H9 (cell line): Measurements from ENCODE around the gene DIAPH3. TPM values are rescaled to one million over a fixed set of nuclear protein-coding genes. Genes with fewer than 3 reads are reported as not detected.

Experiments used
- DNase-seq: peaks from one replicate; pipeline ENCODE4 v3.0.0-alpha.2; 2017
- H2AFZ ChIP-seq: one replicate; pipeline ENCODE4 v1.6.1; 2013; ENCODE audit warnings: mild to moderate bottlenecking, low read length, control low read depth, moderate library complexity
- H2AK5ac ChIP-seq: 2 replicates; pipeline ENCODE4 v1.6.1; 2013; ENCODE audit warnings: low read length, control low read depth, mixed read lengths; ENCODE audit not compliant: insufficient read length
- H2BK120ac ChIP-seq: one replicate; pipeline ENCODE4 v1.6.1; 2013; ENCODE audit warnings: low read depth, mild to moderate bottlenecking, low read length, control low read depth, inconsistent platforms; ENCODE audit not compliant: poor library complexity, severe bottlenecking
- H2BK12ac ChIP-seq: 2 replicates; pipeline ENCODE4 v1.6.1; 2013; ENCODE audit warnings: low read length, control low read depth, mixed read lengths, low read depth; ENCODE audit not compliant: insufficient read length
- H2BK15ac ChIP-seq: 2 replicates; pipeline ENCODE4 v1.6.1; 2013; ENCODE audit warnings: low read depth, low read length, control low read depth
- H2BK20ac ChIP-seq: one replicate; pipeline ENCODE4 v1.6.1; 2013; ENCODE audit warnings: low read depth, mild to moderate bottlenecking, low read length, control low read depth, inconsistent platforms; ENCODE audit not compliant: poor library complexity, severe bottlenecking
- H2BK5ac ChIP-seq: 2 replicates; pipeline ENCODE4 v1.6.1; 2013; ENCODE audit warnings: low read length, control low read depth, mixed read lengths; ENCODE audit not compliant: insufficient read length
- H3K14ac ChIP-seq: 2 replicates; pipeline ENCODE4 v1.6.1; 2013; ENCODE audit warnings: low read length, control low read depth; ENCODE audit not compliant: insufficient read depth
- H3K18ac ChIP-seq: 2 replicates; pipeline ENCODE4 v1.6.1; 2013; ENCODE audit warnings: low read depth, mild to moderate bottlenecking, mixed read lengths, low read length, control low read depth; ENCODE audit not compliant: insufficient read length
- H3K23ac ChIP-seq: 2 replicates; pipeline ENCODE4 v1.6.1; 2013; ENCODE audit warnings: low read length, control low read depth, mixed read lengths, low read depth; ENCODE audit not compliant: insufficient read length
- H3K23me2 ChIP-seq: 2 replicates; pipeline ENCODE4 v1.6.1; 2013; ENCODE audit warnings: low read depth, mild to moderate bottlenecking, mixed read lengths, low read length, control low read depth; ENCODE audit not compliant: insufficient read length, poor library complexity, severe bottlenecking
- H3K27ac ChIP-seq: 2 replicates; pipeline ENCODE4 v1.5.1; 2013; ENCODE audit warnings: low read length, control low read depth, mixed read lengths, low read depth; ENCODE audit not compliant: insufficient read length
- H3K27me3 ChIP-seq: 2 replicates; pipeline ENCODE4 v1.6.1; 2013; ENCODE audit warnings: low read length, control low read depth, inconsistent platforms; ENCODE audit not compliant: insufficient read depth
- H3K4ac ChIP-seq: 2 replicates; pipeline ENCODE4 v1.6.1; 2013; ENCODE audit warnings: low read depth, mild to moderate bottlenecking, control low read depth, inconsistent platforms, low read length, moderate library complexity
- H3K4me1 ChIP-seq: 2 replicates; pipeline ENCODE4 v1.6.1; 2013; ENCODE audit warnings: low read length, control low read depth, inconsistent platforms; ENCODE audit not compliant: insufficient read depth
- H3K4me2 ChIP-seq: 2 replicates; pipeline ENCODE4 v1.6.1; 2013; ENCODE audit warnings: low read length, control low read depth, mixed read lengths; ENCODE audit not compliant: insufficient read length, insufficient read depth
- H3K56ac ChIP-seq: 2 replicates; pipeline ENCODE4 v1.6.1; 2013; ENCODE audit warnings: low read depth, mild to moderate bottlenecking, mixed read lengths, low read length, control low read depth; ENCODE audit not compliant: insufficient read length
- H3K79me1 ChIP-seq: 2 replicates; pipeline ENCODE4 v1.6.1; 2013; ENCODE audit warnings: low read depth, mild to moderate bottlenecking, moderate library complexity, low read length, control low read depth, inconsistent platforms; ENCODE audit not compliant: insufficient read depth, poor library complexity, severe bottlenecking
- H3K79me2 ChIP-seq: 2 replicates; pipeline ENCODE4 v1.6.1; 2013; ENCODE audit warnings: low read length, control low read depth, inconsistent platforms; ENCODE audit not compliant: insufficient read depth
- H3K9ac ChIP-seq: 2 replicates; pipeline ENCODE4 v1.6.1; 2013; ENCODE audit warnings: low read length, control low read depth, mixed read lengths; ENCODE audit not compliant: insufficient read length; ENCODE audit errors: extremely low read depth
- H3K9me3 ChIP-seq: one replicate; pipeline ENCODE4 v1.6.1; 2013; ENCODE audit warnings: low read depth, low read length, inconsistent platforms; ENCODE audit not compliant: control insufficient read depth
- H3T11ph ChIP-seq: one replicate; pipeline ENCODE4 v1.6.1; 2013; ENCODE audit warnings: mild to moderate bottlenecking, low read length, control low read depth, inconsistent platforms
- H4K20me1 ChIP-seq: one replicate; pipeline ENCODE4 v1.6.1; 2013; ENCODE audit not compliant: control insufficient read depth, insufficient read length, insufficient read depth
- H4K5ac ChIP-seq: 2 replicates; pipeline ENCODE4 v1.6.1; 2013; ENCODE audit warnings: low read depth, mild to moderate bottlenecking, mixed read lengths, low read length, control low read depth; ENCODE audit not compliant: insufficient read length
- H4K8ac ChIP-seq: replicated peaks from 2 replicates; pipeline ENCODE4 v1.6.1; 2013; ENCODE audit warnings: low read length, control low read depth, mixed read lengths, low read depth; ENCODE audit not compliant: insufficient read length
- H4K91ac ChIP-seq: 2 replicates; pipeline ENCODE4 v1.6.1; 2013; ENCODE audit warnings: low read depth, mild to moderate bottlenecking, moderate library complexity, mixed read lengths, low read length, control low read depth; ENCODE audit not compliant: insufficient read length
- H3K27ac Mint-ChIP-seq, 3 experiments: 2 replicates in 2 of 3; 3 replicates in 1 of 3; pipeline ENCODE4 v1.8.0; 2020 to 2021; ENCODE audit warnings: mixed read lengths in 3 of 3, mild to moderate bottlenecking in 1 of 3, moderate library complexity in 1 of 3
- H3K27me3 Mint-ChIP-seq: 2 replicates; pipeline ENCODE4 v1.8.0; 2021; ENCODE audit warnings: low read depth, mild to moderate bottlenecking, moderate library complexity, mixed read lengths
- H3K36me3 Mint-ChIP-seq, 3 experiments: 2 replicates in 2 of 3; 3 replicates in 1 of 3; pipeline ENCODE4 v1.8.0; 2020 to 2021; ENCODE audit warnings: low read depth in 3 of 3, mixed read lengths in 3 of 3; ENCODE audit not compliant: insufficient read depth in 1 of 3
- H3K4me1 Mint-ChIP-seq, 2 experiments: 2 replicates each; pipeline ENCODE4 v1.8.0; 2020; ENCODE audit warnings: mixed read lengths in 2 of 2
- H3K4me3 Mint-ChIP-seq, 2 experiments: 2 replicates in 1 of 2; 3 replicates in 1 of 2; pipeline ENCODE4 v1.8.0; 2020 to 2021; ENCODE audit warnings: mild to moderate bottlenecking in 2 of 2, mixed read lengths in 2 of 2, moderate library complexity in 1 of 2
- H3K9me3 Mint-ChIP-seq, 2 experiments: 2 replicates in 1 of 2; 3 replicates in 1 of 2; pipeline ENCODE4 v1.8.0; 2020; ENCODE audit warnings: mild to moderate bottlenecking in 2 of 2, mixed read lengths in 2 of 2, moderate library complexity in 1 of 2
- CTCF ChIP-seq: fragments of 200-600 bp; sonication (generic); conservative IDR thresholded peaks from 3 replicates; pipeline ENCODE4 v1.8.0; 2021; ENCODE audit warnings: antibody characterized with exemption, mild to moderate bottlenecking
- WGBS: extraction: QIAGEN DNeasy Blood & Tissue Kit; methylation state at CpG from one replicate; pipeline ENCODE4 v1.1.7; 2013; ENCODE audit warnings: missing lambda C conversion rate, low lambda C conversion rate, mixed read lengths; ENCODE audit not compliant: insufficient read length; ENCODE audit errors: extremely low coverage; 5-methylcytosine and 5-hydroxymethylcytosine counted together
- total RNA-seq: library from RNA; stranded (reverse); gene quantifications from 2 replicates; pipeline ENCODE4 v1.2.1, GENCODE V29; 2021

Gene DIAPH3
- total RNA-seq, 1 experiment from 2014 or later, result 23.1 TPM

GRCh38 chr13:60044321-60044720 lies 119.4 kb downstream of the DIAPH3 start:
- H2BK15ac ChIP-seq, result no peak overlapping the region
- H3K4ac ChIP-seq, result no peak overlapping the region
- no peak for DNase-seq
- H3K9ac ChIP-seq, result no peak overlapping the region
- Mint-ChIP-seq H3K36me3 (peaks cover 9 to 18% (median 9%) of the 10 kb centered on the region in 3 experiments; a peak in 6 of 7 replicates), H3K27me3 (0 out of 2 replicates have a peak, but pooled peaks cover 2% of the 10 kb centered on the region), H3K4me3 (no peak overlapping the region), H3K27ac (no peak overlapping the region), H3K9me3 (peaks cover 0 to 3% of the 10 kb centered on the region in 2 experiments; a peak in 3 of 5 replicates), H3K4me1 (peaks cover 10 to 16% of the 10 kb centered on the region in 2 experiments)
- no peak overlapping the region for H4K91ac ChIP-seq
- H3K23me2 ChIP-seq, result no peaks in the 10 kb centered on the region
- no peak overlapping the region for H2BK5ac ChIP-seq
- H3K27me3 ChIP-seq, result no peaks in the 10 kb centered on the region
- H3K79me1 ChIP-seq, result no peaks in the 10 kb centered on the region
- no peak overlapping the region for H3K23ac ChIP-seq
- H3T11ph ChIP-seq, result no peak overlapping the region
- no peak overlapping the region for H4K5ac ChIP-seq
- H2BK12ac ChIP-seq, result no peak overlapping the region
- H3K9me3 ChIP-seq, result no peaks in the 10 kb centered on the region
- no peak overlapping the region for H3K18ac ChIP-seq
- H2AFZ ChIP-seq, result no peak overlapping the region
- no peak overlapping the region for H4K8ac ChIP-seq
- no peak overlapping the region for H3K14ac ChIP-seq
- H3K79me2 ChIP-seq, result no peaks in the 10 kb centered on the region
- WGBS, result no CpG with 5 or more reads among the region's 4 CpGs
- H2BK20ac ChIP-seq, result no peak overlapping the region
- H2AK5ac ChIP-seq, result no peak overlapping the region
- H4K20me1 ChIP-seq, result no peaks in the 10 kb centered on the region
- H3K56ac ChIP-seq, result no peak overlapping the region
- no peak overlapping the region for H2BK120ac ChIP-seq
- H3K27ac ChIP-seq, result no peak overlapping the region
- no peaks in the 10 kb centered on the region for H3K4me1 ChIP-seq
- no peak for TF ChIP-seq CTCF
- no peak overlapping the region for H3K4me2 ChIP-seq
